Stimulated activated CD4-positive, alpha-beta T cell treated with anti-CD3 and anti-CD28 coated beads, Interleukin-4, amount 100 ng/mL, for 1 hour (primary cell): ENCODE data around the gene SNX11.
"Not testable (repeated sequence)": the region's sequence is repeated elsewhere in the genome, so short reads cannot be mapped to it uniquely, and the experiment has no call there.

ENCODE experiments used
- DNase-seq: peaks from one replicate; pipeline ENCODE4 v3.0.0-alpha.2; 2020

Gene SNX11, protein sequence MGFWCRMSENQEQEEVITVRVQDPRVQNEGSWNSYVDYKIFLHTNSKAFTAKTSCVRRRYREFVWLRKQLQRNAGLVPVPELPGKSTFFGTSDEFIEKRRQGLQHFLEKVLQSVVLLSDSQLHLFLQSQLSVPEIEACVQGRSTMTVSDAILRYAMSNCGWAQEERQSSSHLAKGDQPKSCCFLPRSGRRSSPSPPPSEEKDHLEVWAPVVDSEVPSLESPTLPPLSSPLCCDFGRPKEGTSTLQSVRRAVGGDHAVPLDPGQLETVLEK

DNA sequence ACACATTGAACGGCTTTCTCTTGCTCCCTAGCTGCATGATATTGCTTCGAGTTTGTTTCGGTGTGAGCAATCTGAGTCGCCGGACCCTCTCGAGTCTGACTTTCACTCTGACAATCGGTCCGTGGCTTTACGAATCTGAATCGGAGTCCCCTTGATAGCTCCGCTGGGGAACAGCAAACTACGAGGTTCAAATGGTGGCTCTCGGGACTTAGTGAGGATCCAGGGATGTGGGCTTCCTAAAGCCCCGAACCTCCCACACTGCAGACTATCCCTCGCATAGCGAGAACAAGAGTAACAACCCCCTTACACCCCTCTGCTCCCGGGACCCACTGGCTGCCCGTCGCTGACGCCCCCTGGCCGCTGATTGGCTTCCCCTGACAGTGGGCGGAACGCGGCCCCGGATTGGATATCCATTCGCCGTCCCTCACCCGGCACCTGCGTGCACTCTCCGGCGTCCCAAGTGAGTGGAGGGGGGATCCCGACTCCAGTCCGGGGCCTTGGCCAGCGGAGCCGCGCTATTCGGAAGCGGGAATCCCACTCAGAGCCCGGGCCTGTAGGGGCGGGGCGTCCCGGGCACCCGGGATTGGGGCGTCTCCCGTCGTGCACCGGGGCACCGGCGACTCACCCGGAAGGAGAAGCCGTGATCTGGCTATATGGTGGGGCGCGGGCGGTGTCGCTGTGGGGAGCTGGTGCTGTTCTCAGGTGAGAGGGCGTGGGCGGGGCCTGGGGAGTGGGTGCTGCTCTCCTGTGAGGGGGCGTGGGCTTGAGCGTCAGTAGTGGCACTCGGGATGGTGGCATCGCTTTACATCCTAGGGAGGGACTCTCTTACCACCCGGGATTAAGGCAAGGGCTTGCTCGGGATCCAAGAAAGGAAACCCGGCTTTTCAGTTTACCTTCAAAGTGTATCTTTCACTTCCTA, at the start of gene SNX11:
TSS of gene SNX11 (plus strand) at position 630 of the 919 bp plus-strand sequence. CDS start 4,278 bp downstream, outside the sequence.
- DNase-seq = peak; percentile 95

DNA sequence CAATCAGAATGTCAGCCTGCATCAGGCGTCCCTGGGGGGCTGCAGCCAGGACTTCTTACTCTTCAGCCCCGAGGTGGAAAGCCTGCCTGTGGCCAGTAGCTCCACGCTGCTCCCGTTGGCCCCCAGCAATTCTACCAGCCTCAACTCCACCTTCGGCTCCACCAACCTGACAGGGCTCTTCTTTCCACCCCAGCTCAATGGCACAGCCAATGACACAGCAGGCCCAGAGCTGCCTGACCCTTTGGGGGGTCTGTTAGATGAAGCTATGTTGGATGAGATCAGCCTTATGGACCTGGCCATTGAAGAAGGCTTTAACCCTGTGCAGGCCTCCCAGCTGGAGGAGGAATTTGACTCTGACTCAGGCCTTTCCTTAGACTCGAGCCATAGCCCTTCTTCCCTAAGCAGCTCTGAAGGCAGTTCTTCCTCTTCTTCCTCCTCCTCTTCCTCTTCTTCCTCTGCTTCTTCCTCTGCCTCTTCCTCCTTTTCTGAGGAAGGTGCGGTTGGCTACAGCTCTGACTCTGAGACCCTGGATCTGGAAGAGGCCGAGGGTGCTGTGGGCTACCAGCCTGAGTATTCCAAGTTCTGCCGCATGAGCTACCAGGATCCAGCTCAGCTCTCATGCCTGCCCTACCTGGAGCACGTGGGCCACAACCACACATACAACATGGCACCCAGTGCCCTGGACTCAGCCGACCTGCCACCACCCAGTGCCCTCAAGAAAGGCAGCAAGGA, 49.0 kb upstream of the SNX11 start:
- DNase-seq = no peak

DNA sequence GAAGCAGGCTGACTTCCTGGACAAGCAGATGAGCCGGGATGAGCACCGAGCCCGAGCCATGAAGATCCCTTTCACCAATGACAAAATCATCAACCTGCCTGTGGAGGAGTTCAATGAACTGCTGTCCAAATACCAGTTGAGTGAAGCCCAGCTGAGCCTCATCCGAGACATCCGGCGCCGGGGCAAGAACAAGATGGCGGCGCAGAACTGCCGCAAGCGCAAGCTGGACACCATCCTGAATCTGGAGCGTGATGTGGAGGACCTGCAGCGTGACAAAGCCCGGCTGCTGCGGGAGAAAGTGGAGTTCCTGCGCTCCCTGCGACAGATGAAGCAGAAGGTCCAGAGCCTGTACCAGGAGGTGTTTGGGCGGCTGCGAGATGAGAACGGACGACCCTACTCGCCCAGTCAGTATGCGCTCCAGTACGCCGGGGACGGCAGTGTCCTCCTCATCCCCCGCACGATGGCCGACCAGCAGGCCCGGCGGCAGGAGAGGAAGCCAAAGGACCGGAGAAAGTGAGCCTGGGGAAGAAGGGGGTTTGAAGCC, 48.4 kb upstream of the SNX11 start:
- no peak for DNase-seq

DNA sequence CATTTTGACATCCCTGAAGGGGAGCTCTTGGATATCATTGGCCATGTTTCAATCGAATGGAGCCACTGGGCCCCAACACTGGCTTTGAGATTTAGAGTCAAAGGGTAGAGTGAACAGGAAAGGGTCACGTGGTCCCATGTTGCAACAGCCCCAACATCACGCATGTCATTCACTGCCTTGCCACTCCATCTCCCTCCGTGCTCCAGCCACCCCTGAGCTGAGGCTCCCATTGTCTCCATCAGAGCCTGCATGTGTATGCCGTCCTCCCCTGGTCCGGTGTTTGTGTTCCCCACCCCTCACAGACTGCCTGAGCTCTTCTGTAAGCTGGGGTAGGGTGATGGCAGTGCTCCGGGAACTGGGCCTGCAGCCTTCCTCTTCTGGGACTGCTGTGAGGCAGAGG, 47.3 kb upstream of the SNX11 start:
- DNase-seq = no peak

DNA sequence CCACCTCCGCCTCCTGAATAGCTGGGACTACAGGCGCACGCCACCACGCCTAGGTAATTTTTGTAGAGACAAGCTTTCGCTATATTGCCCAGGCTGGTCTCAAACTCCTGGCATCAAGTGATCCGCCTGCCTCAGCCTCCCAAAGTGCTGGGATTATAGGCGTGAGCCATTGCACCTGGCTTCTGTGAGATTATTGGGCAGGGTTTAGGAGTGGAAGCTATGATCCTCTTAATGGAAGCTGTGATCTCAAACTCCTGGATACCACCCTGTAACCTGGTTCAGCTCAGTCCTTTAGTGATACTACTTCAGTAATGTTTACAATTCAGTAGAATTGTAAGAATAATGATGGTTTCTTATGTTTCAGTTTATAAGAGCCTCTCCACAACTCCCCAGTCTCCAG, 45.3 kb upstream of the SNX11 start:
- DNase-seq = no peak

DNA sequence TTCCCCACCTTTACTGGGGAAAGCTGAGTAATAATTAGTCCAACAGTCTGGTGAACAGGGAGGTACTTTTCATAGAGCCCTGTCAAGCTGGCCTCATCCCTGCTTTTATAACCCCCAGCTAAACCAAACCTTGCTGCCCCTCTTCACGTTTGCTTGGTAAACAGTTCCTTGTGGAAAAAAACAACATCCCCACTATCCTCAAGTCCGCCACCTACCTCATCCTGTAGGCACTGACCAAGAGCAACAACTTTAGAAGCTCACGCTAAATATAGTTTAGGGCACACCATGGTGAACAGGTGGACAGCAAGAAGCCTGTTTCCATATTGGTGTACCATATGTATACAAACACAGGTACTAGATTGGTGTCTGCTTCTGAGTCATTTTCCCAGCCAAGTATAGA, 42.9 kb upstream of the SNX11 start:
- DNase-seq = no peak

DNA sequence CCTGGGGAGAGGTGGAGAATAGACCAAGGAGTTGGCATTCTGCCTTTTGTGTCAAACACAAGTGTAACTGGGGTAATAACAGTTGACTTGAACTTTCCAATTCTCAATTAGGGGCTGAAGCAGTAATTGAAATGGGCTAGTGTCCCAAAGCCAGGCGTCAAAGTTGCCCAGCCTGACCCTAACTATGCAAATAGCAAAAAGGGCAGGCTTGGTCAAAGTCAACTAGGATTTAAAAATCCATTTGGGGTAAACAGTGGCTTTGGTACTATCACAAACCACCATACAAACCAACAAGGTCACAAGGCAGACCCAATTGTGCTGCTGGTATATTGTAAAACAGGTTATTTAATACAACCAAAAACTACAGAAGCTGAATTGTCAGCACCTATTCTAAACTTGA, 41.4 kb upstream of the SNX11 start:
- no peak for DNase-seq

DNA sequence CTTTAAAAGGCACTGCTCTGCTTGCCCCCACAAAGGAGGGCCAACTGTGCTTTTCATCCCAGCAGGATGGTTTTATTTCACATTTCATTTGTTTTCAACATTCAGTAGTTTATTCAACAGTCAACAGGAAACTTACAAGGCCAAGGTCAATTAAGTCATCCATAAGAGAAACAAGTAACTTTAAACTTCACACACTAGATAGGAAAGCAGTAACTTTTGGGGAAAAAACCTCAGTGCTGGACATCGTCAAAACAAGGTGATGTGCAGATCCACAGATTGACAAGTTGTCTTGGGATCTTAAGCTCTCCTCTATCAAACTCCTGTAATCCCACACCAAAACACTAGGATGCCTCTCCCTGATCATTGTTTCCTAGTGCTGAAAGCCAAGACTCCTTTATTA, 40.9 kb upstream of the SNX11 start:
- DNase-seq = no peak

DNA sequence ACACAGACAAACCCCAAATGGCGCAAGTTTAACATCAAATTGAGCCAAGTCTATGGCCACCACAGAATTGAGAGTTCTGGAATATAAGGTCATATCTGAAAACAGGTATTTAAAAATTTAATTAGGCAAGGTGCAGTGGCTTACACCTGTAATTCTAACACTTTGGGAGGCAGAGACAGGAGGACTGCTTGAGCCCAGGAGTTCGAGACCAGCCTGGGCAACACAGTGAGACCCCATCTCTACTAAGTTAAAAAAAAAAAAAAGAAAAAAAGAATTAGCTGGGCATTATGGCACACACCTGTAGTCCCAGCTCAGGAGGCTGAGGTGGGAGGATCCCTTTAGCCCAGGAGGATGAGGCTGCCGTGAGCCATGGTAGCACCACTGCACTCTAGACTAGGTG, 40.3 kb upstream of the SNX11 start:
- no peak for DNase-seq

DNA sequence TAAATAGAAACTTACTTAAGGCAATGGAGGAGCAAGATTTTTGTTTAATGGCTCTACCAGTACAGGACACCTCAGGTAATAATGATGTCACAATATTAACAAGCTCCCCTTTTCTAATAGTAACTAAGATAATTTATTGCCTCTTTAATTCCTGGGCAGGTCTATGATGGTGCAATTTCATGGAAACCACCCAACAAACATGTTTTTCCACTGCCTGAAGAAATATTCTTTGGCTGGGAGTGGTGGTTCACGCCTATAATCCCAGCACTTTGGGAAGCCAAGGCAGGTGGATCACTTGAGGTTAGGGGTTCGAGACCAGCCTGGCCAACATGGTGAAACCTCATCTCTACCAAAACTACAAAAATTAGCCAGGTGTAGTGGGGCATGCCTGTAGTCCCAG, 39.8 kb upstream of the SNX11 start:
- DNase-seq = not testable (repeated sequence)

DNA sequence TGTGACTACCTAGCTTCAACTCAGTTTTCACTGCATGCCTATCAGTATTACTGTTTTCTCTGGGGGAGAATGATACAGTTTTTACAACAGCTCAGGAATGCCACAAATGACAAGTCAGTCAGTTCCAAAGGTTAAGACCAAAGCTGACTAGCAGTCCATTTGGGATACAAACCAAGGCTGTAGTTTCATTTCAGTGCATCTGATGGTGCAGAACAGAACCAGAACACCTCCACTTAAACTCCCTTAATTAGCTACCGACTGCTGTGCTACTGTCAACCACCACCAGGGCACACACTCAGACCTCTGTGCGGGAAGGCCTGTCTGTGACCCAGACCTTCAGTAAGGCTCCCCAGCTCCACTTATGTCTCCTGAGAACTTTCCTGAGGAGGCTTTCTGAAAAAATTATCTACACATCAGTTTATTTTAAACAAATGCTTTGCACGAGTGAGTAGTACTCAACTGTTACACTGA, 39.0 kb upstream of the SNX11 start:
- no peak for DNase-seq

DNA sequence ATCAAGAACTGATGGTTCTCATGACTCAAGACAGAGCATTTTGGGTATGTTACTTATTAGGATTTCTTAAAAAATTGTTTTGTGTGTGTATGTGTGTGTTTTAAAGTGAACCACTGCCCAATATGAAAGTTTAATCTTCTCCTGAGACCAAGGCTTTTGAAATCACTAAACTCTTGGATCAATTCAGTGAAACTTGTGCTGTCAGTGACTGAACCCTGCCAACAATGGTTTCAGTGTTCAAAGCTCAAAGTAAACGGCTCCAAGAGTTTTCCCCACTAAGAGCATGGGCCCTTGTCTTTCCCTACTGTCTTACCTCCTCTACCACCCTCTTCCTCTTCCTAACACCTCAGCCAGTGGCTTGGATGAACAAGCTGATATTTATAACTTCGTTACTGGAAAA, 37.4 kb upstream of the SNX11 start:
- no peak for DNase-seq

DNA sequence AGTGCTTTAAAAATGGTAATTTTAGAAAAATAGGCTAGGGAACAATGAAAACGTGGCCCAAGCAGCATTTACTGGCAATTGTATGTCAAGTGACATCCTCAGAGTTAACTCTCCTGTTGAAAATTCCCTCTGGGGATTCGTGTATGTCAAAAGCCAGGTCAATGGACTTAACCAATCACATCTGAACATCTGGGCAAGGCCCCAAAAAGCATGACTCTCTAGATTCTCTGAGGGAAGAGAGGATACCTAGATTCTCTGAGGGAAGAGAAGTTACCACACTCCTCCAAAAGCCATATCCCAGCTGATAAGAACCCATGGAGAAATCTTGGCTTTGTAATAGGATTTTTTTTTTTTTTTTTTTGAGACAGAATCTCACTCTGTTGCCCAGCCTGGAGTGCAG, 35.9 kb upstream of the SNX11 start:
- no peak for DNase-seq

DNA sequence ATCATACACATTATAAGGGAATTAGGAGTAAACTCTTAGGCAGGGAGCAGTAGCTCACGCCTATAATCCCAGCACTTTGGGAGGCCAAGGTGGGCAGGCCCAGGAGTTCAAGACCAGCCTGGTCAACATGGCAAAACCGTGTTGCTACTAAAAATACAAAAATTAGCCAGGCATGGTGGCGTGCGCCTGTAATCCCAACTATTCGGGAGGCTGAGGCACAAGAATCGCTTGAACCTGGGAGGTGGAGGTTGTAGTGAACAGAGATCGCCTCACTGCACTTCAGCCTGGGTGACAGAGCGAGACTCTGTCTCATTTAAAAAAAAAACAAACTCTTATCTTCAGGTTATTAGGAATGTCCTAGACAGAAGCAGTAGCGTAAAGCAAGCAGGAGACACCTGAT, 34.8 kb upstream of the SNX11 start:
- DNase-seq = not testable (repeated sequence)

DNA sequence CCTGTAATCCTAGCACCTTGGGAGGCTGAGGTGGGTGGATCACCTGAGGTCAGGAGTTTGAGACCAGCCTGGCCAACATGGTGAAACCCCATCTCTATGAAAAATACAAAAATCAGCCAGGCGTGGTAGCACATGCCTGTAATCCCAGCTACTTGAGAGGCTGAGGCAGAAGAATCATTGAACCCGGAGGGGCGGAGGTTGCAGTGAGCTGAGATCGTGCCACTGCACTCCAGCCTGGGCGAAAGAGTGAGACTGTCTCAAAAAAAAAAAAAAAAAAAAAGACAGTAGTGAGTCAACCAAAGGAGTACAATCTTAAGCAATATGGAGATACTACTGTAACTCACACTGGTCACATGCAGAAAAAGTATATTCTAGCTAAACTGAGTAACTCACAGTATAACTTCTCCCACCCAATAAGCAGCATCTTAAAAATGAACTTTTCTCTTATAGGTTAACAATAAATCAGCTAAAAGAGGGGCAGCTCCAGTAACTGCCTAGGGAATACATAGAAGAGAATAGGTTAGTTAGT, 33.9 kb upstream of the SNX11 start:
- DNase-seq = not testable (repeated sequence)

DNA sequence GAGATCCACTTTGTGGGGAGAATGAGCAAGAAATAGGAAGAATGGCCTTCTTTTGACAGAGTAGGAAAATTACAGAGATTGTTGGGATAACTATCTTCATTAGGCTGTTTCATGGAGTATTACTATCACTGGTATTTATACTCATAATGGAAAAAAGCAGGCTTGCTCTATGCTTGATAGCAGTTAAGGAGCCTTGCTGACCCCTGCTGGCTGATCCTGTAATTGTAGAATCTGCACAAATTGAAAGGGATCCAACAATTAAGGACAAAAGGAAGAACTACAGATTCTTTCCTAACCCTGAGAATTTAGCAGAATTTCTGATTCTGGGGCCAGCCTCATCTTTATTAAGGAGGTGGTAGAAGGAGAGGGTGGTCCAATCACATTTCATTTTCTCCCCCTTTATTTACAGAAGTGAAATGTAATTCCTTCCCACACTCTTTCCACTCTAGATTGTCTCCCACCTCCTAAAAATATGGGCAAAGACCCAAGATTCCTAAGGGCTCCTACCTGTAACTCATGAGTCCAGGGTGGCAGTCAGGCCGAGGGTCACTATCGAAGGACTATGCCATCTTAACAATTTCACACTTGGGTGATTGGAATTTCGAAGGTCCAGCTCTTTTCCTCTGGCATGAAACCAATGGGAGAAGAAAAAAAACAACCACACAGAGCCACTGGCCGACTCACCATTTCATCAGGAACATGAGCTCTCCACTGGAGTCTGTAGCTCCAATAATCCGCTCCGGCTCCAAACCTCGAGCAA, 33.1 kb upstream of the SNX11 start:
- DNase-seq = peak; percentile 71

DNA sequence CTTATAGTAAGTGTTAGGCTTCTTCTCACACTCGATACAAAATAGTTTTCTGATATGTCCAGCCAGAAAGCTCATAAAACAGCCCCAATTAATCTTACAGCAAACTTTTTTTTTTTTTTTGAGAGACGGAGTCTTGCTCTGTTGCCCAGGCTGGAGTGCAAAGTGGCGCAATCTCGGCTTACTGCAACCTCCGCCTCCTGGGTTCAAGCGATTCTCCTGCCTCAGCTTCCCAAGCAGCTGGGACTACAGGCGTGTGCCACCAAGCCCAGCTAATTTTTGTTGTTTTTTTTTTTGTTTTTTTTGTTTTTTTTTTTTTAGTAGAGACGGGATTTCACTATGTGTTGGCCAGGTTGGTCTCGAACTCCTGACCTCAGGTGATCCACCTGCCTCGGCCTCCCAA, 30.4 kb upstream of the SNX11 start:
- not testable (repeated sequence) for DNase-seq

DNA sequence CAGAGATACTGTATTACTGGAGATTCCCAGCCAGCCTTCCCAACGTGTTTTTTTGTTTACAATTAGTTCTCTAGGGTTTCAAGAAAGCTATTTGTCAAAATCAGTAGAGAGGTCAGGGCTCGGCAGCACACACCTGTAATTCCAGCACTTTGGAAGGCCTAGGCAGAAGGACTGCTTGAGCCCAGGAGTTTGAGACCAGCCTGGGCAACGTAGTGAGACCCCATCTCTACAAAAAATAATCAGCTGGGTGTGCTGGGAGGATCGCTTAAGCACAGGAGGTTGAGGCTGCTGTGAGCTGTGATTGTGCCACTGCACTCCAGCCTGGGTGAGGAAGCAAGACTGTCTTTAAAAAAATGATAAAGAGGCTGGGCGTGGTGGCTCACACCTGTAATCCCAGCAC, 25.7 kb upstream of the SNX11 start:
- DNase-seq = no peak

DNA sequence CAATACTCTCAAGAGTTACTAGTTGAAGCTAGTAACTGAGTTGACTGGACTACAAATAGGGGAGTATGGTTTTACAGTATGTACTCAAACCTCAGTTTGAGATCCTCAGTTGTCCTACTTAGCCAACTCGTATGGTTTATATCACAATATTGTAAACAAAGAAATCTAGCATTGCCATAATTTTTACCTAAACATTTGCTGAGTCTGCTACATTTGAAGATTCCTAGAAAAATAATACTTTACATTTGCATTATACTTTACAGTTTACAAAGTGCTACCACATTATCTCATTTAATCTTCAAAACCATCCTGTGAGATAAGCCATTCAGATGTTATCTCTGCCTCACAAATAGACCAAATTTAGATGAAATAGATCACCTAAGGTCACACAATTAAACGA, 22.6 kb upstream of the SNX11 start:
- no peak for DNase-seq

DNA sequence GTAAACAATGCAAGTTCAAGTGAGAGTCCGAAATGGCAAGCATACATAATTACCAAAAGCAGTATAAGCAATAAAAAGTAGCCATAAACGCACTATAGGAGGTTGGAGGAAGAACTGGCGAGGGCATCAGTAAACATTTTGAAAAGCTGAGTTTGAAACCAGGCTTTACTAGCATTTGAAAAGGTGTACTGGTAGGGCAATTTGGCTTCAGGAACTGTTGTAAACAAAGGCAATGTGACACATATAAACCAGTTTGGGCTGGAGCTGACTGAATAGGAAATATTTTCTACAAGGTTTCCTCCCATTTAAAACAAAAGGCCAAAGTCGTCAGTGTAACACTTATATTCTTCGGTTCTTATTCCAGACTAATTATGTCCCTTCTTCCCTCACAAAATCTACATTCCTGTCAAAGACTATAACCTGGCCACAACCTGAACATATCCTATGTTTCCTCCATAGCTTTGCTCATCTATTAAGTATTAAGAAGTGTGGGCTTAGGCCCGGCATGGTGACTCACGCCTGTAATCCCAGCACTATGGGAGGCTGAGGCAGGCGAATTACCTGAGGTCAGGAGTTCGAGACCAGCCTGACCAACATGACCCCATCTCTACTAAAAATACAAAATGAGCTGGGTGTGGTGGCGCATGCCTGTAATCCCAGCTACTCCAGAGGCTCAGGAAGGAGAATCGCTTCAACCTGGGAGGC, 14.1 kb upstream of the SNX11 start:
- DNase-seq = no peak

DNA sequence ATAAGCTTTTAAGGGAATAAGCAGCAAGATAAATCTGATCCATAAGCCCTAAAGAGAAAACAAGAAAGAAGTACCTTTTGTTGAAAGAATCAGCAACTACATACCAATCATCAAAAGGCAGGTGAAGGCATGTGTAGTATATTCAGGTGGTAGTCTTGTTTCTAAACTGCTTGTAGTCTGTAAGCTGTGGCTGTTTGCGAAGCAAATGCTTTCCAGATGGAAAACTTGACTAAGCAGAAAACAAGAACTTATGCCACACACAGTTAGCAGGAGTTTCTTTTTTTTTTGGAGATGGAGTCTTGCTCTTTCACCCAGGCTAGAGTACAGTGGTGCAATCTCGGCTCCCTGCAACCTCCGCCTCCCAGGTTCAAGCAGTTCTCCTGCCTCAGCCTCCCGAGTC, 12.0 kb upstream of the SNX11 start:
- no peak for DNase-seq

DNA sequence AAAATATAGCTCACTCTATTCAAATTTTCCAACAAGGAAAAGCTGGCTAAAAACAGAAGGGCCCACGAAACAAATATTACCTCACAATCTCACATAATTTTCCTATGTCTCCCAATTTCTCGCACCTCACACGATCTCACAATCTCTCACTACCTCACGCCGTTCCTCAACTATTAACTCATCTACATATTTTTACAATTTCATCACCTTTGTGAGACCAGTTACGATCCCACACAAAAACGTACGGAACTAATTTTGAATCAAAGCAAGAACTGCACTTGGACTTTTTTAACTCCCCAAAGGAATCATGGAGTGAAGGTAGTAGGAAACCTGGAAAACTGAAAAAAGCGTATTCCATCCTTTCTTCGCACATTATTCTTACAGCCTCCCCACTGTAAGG, 7.4 kb upstream of the SNX11 start:
- no peak for DNase-seq
